Measurements from ENCODE around the gene PKNOX2.

Gene PKNOX2

GRCh38 chr11:125397421-125397820, 232.9 kb downstream of the PKNOX2 start:
- in situ Hi-C loops (cut with HindIII; ENCODE audit: low sequenced_read_pairs), result no loop called here

- in situ Hi-C loops (cut with HindIII; ENCODE audit: low sequenced_read_pairs), result no loop called here
These were observed 233.9 kb downstream of the PKNOX2 start for GRCh38 chr11:125398475-125398874.

GRCh38 chr11:125398994-125399640, 234.6 kb downstream of the PKNOX2 start:
- in situ Hi-C loops (cut with HindIII; ENCODE audit: low sequenced_read_pairs), result no loop called here

GRCh38 chr11:125399945-125400344, 235.4 kb downstream of the PKNOX2 start:
- in situ Hi-C loops (cut with HindIII; ENCODE audit: low sequenced_read_pairs), result loop anchor here (25.0 kb wide), 1 partner anchor 438 kb away; the partner anchor contains the start of gene CCDC15

- in situ Hi-C loops (cut with HindIII; ENCODE audit: low sequenced_read_pairs), result loop anchor here (25.0 kb wide), 1 partner anchor 439 kb away; the partner anchor contains the start of gene CCDC15
These were observed 236.7 kb downstream of the PKNOX2 start for GRCh38 chr11:125401235-125401634.

GRCh38 chr11:125401746-125402145, 237.2 kb downstream of the PKNOX2 start:
- in situ Hi-C loops (cut with HindIII; ENCODE audit: low sequenced_read_pairs), result loop anchor here (25.0 kb wide), 1 partner anchor 439 kb away; the partner anchor contains the start of gene CCDC15

GRCh38 chr11:125402435-125402834, 237.9 kb downstream of the PKNOX2 start:
- in situ Hi-C loops (cut with HindIII; ENCODE audit: low sequenced_read_pairs), result loop anchor here (25.0 kb wide), 1 partner anchor 440 kb away; the partner anchor contains the start of gene CCDC15

- in situ Hi-C loops (cut with HindIII; ENCODE audit: low sequenced_read_pairs), result loop anchor here (25.0 kb wide), 1 partner anchor 442 kb away; the partner anchor contains the start of gene CCDC15
These were observed 239.7 kb downstream of the PKNOX2 start for GRCh38 chr11:125404157-125404810.

GRCh38 chr11:125404811-125405790, 240.6 kb downstream of the PKNOX2 start:
- in situ Hi-C loops (cut with HindIII; ENCODE audit: low sequenced_read_pairs), result loop anchor here (25.0 kb wide), 1 partner anchor 443 kb away; the partner anchor contains the start of gene CCDC15

- in situ Hi-C loops (cut with HindIII; ENCODE audit: low sequenced_read_pairs), result loop anchor here (25.0 kb wide), 1 partner anchor 445 kb away; the partner anchor contains the start of gene CCDC15
These were observed 242.5 kb downstream of the PKNOX2 start for GRCh38 chr11:125407046-125407445.

- in situ Hi-C loops (cut with HindIII; ENCODE audit: low sequenced_read_pairs), result loop anchor here (25.0 kb wide), 1 partner anchor 446 kb away; the partner anchor contains the start of gene CCDC15
These were observed 243.8 kb downstream of the PKNOX2 start for GRCh38 chr11:125408311-125408711.

GRCh38 chr11:125410091-125410490, 245.5 kb downstream of the PKNOX2 start:
- in situ Hi-C loops (cut with HindIII; ENCODE audit: low sequenced_read_pairs), result loop anchor here (25.0 kb wide), 1 partner anchor 448 kb away; the partner anchor contains the start of gene CCDC15

- in situ Hi-C loops (cut with HindIII; ENCODE audit: low sequenced_read_pairs), result loop anchor here (25.0 kb wide), 1 partner anchor 450 kb away; the partner anchor contains the start of gene CCDC15
These were observed 247.6 kb downstream of the PKNOX2 start for GRCh38 chr11:125412177-125412496.

GRCh38 chr11:125412509-125412908, 248.0 kb downstream of the PKNOX2 start:
- in situ Hi-C loops (cut with HindIII; ENCODE audit: low sequenced_read_pairs), result loop anchor here (25.0 kb wide), 1 partner anchor 450 kb away; the partner anchor contains the start of gene CCDC15

GRCh38 chr11:125413226-125413625, 248.7 kb downstream of the PKNOX2 start:
- in situ Hi-C loops (cut with HindIII; ENCODE audit: low sequenced_read_pairs), result loop anchor here (25.0 kb wide), 1 partner anchor 451 kb away; the partner anchor contains the start of gene CCDC15

GRCh38 chr11:125414121-125414520, 249.6 kb downstream of the PKNOX2 start:
- in situ Hi-C loops (cut with HindIII; ENCODE audit: low sequenced_read_pairs), result loop anchor here (25.0 kb wide), 1 partner anchor 452 kb away; the partner anchor contains the start of gene CCDC15

GRCh38 chr11:125416981-125417935, 252.7 kb downstream of the PKNOX2 start:
- in situ Hi-C loops (cut with HindIII; ENCODE audit: low sequenced_read_pairs), result loop anchor here (25.0 kb wide), 1 partner anchor 455 kb away; the partner anchor contains the start of gene CCDC15

GRCh38 chr11:125418396-125418795, 253.8 kb downstream of the PKNOX2 start:
- in situ Hi-C loops (cut with HindIII; ENCODE audit: low sequenced_read_pairs), result loop anchor here (25.0 kb wide), 1 partner anchor 456 kb away; the partner anchor contains the start of gene CCDC15

- in situ Hi-C loops (cut with HindIII; ENCODE audit: low sequenced_read_pairs), result loop anchor here (5.0 to 25.0 kb wide), 2 partner anchors 65 to 460 kb away; partner anchors contain the start of gene CCDC15
These were observed 258.1 kb downstream of the PKNOX2 start for GRCh38 chr11:125422681-125423080.
